Neural progenitor cell (in vitro differentiated cells): ENCODE data around the gene GCN1. TPM values are rescaled to one million over a fixed set of nuclear protein-coding genes. Genes with fewer than 3 reads are reported as not detected.

Source experiments
- DNase-seq: peaks from one replicate; pipeline ENCODE4 v3.0.0-alpha.2; 2016; ENCODE audit warnings: low spot score
- H2AFZ ChIP-seq: fragments of 200-600 bp; sonication (generic); replicated peaks from 2 replicates; pipeline ENCODE4 v1.6.1; 2016; ENCODE audit warnings: antibody characterized with exemption
- H3F3A ChIP-seq: fragments of 200-600 bp; sonication (generic); 2 replicates; pipeline ENCODE4 v1.6.1; 2016; ENCODE audit warnings: antibody characterized with exemption, low read depth
- H3K27ac ChIP-seq: fragments of 200-600 bp; sonication (generic); 2 replicates; pipeline ENCODE4 v1.5.1; 2016; ENCODE audit warnings: mild to moderate bottlenecking
- H3K27me3 ChIP-seq: fragments of 200-600 bp; sonication (generic); 2 replicates; pipeline ENCODE4 v1.6.1; 2016; ENCODE audit warnings: mild to moderate bottlenecking, moderate library complexity
- H3K36me3 ChIP-seq: fragments of 200-600 bp; sonication (generic); 2 replicates; pipeline ENCODE4 v1.5.1; 2016
- H3K4me1 ChIP-seq: fragments of 200-600 bp; sonication (generic); 2 replicates; pipeline ENCODE4 v1.6.1; 2016; ENCODE audit warnings: mixed run types
- H3K4me2 ChIP-seq: fragments of 200-600 bp; sonication (generic); 2 replicates; pipeline ENCODE4 v1.6.1; 2016
- H3K4me3 ChIP-seq: fragments of 200-600 bp; sonication (generic); 2 replicates; pipeline ENCODE4 v1.5.1; 2016
- H3K79me2 ChIP-seq: fragments of 200-600 bp; sonication (generic); 2 replicates; pipeline ENCODE4 v1.6.1; 2016; ENCODE audit warnings: low read depth
- H3K9ac ChIP-seq: fragments of 200-600 bp; sonication (generic); 2 replicates; pipeline ENCODE4 v1.6.1; 2016
- H3K9me3 ChIP-seq: fragments of 200-600 bp; sonication (generic); 2 replicates; pipeline ENCODE4 v1.5.1; 2016; ENCODE audit warnings: low read depth
- H4K20me1 ChIP-seq: fragments of 200-600 bp; sonication (generic); 2 replicates; pipeline ENCODE4 v1.6.1; 2016; ENCODE audit warnings: low read depth
- H3K27ac Mint-ChIP-seq: 3 replicates; pipeline ENCODE4 v1.8.0; 2021; ENCODE audit warnings: mixed read lengths
- H3K27me3 Mint-ChIP-seq: 2 replicates; pipeline ENCODE4 v1.8.0; 2022; ENCODE audit warnings: low read depth, mild to moderate bottlenecking, inconsistent platforms, moderate library complexity, mixed read lengths; ENCODE audit not compliant: insufficient read depth
- H3K36me3 Mint-ChIP-seq: 3 replicates; pipeline ENCODE4 v1.8.0; 2021; ENCODE audit warnings: mixed read lengths
- H3K4me1 Mint-ChIP-seq: 3 replicates; pipeline ENCODE4 v1.8.0; 2021; ENCODE audit warnings: mixed read lengths
- H3K4me3 Mint-ChIP-seq: 3 replicates; pipeline ENCODE4 v1.8.0; 2021; ENCODE audit warnings: mild to moderate bottlenecking, moderate library complexity, mixed read lengths
- H3K9me3 Mint-ChIP-seq: 3 replicates; pipeline ENCODE4 v1.8.0; 2020; ENCODE audit warnings: mixed read lengths
- CTCF ChIP-seq: fragments of 200-600 bp; sonication (generic); IDR thresholded peaks from 2 replicates; pipeline ENCODE4 v1.5.1; 2017; ENCODE audit warnings: antibody characterized with exemption, mild to moderate bottlenecking
- EZH2 ChIP-seq: fragments of 200-600 bp; sonication (generic); IDR thresholded peaks from 2 replicates; pipeline ENCODE4 v1.6.1; 2017; ENCODE audit warnings: antibody characterized with exemption, mild to moderate bottlenecking, moderate library complexity
- EZH2phosphoT487 ChIP-seq: fragments of 200-600 bp; sonication (generic); IDR thresholded peaks from 2 replicates; pipeline ENCODE4 v1.6.1; 2017; ENCODE audit warnings: antibody characterized with exemption
- total RNA-seq: library from RNA; depleted of rRNA; stranded (reverse); fragments of >200 nt; gene quantifications from 2 replicates; pipeline ENCODE4 v1.2.3, GENCODE V29; 2015; ENCODE audit warnings: low replicate concordance

Gene GCN1
- total RNA-seq, 1 donor from 2014 or later, result 60.9 TPM

- Histone ChIP-seq H3K9me3 (no peaks in the 10 kb centered on the region), H3K4me2 (peak overlapping the region; percentile 90), H3K36me3 (no peaks in the 10 kb centered on the region), H3K27me3 (no peaks in the 10 kb centered on the region), H3K4me1 (peaks cover 16% of the 10 kb centered on the region), H3K9ac (no peak overlapping the region), H3K27ac (no peak overlapping the region), H2AFZ (no peak overlapping the region), H3K4me3 (peak overlapping the region; percentile 83), H4K20me1 (peaks cover 21% of the 10 kb centered on the region), H3K79me2 (peaks cover 42% of the 10 kb centered on the region), H3F3A (peaks cover 19% of the 10 kb centered on the region)
- Mint-ChIP-seq H3K36me3 (peaks cover 12% of the 10 kb centered on the region), H3K4me1 (peaks cover 32% of the 10 kb centered on the region), H3K27me3 (peaks cover 4% of the 10 kb centered on the region), H3K27ac (no peak overlapping the region), H3K9me3 (no peaks in the 10 kb centered on the region), H3K4me3 (peak overlapping the region; percentile 91)
- no peak for TF ChIP-seq CTCF
- TF ChIP-seq EZH2phosphoT487, result no peak
- no peak for TF ChIP-seq EZH2
- DNase-seq, result peak; percentile 51
Measured at GRCh38 chr12:120118321-120119061, 76.0 kb downstream of the GCN1 start.

- Histone ChIP-seq H3K79me2 (peaks cover 47% of the 10 kb centered on the region), H3K4me3 (peak overlapping the region; percentile 83), H3K4me2 (peak overlapping the region; percentile 90), H3K36me3 (no peaks in the 10 kb centered on the region), H3F3A (peaks cover 16% of the 10 kb centered on the region), H3K9me3 (no peaks in the 10 kb centered on the region), H3K27me3 (no peaks in the 10 kb centered on the region), H3K4me1 (peaks cover 16% of the 10 kb centered on the region), H3K27ac (no peak overlapping the region), H4K20me1 (peaks cover 21% of the 10 kb centered on the region), H2AFZ (no peak overlapping the region), H3K9ac (peak overlapping the region; percentile 7)
- DNase-seq, result no peak
- H3K27ac Mint-ChIP-seq, result no peak overlapping the region
- H3K27me3 Mint-ChIP-seq, result peaks cover 5% of the 10 kb centered on the region
- H3K4me1 Mint-ChIP-seq, result peaks cover 32% of the 10 kb centered on the region
- peak overlapping the region; percentile 91 for H3K4me3 Mint-ChIP-seq
- peaks cover 14% of the 10 kb centered on the region for H3K36me3 Mint-ChIP-seq
- no peaks in the 10 kb centered on the region for H3K9me3 Mint-ChIP-seq
- no peak for TF ChIP-seq CTCF
- TF ChIP-seq EZH2, result no peak
- TF ChIP-seq EZH2phosphoT487, result no peak
Measured at GRCh38 chr12:120117961-120118320, 76.6 kb downstream of the GCN1 start.

GRCh38 chr12:120116792-120117651 is 77.5 kb downstream of the GCN1 start:
- TF ChIP-seq EZH2 (no peak), CTCF (no peak), EZH2phosphoT487 (no peak)
- H3K4me3 ChIP-seq, result peak overlapping the region; percentile 83
- H3K4me1 ChIP-seq, result peaks cover 16% of the 10 kb centered on the region
- peak overlapping the region; percentile 90 for H3K4me2 ChIP-seq
- H3K27ac ChIP-seq, result peak overlapping the region; percentile 85
- peaks cover 21% of the 10 kb centered on the region for H4K20me1 ChIP-seq
- H3K9me3 ChIP-seq, result no peaks in the 10 kb centered on the region
- no peaks in the 10 kb centered on the region for H3K27me3 ChIP-seq
- Mint-ChIP-seq H3K4me1 (peaks cover 32% of the 10 kb centered on the region), H3K4me3 (peak overlapping the region; percentile 91), H3K27me3 (peaks cover 5% of the 10 kb centered on the region), H3K9me3 (no peaks in the 10 kb centered on the region), H3K27ac (peak overlapping the region; percentile 48), H3K36me3 (peaks cover 14% of the 10 kb centered on the region)
- peaks cover 16% of the 10 kb centered on the region for H3F3A ChIP-seq
- peak overlapping the region; percentile 98 for H2AFZ ChIP-seq
- H3K9ac ChIP-seq, result no peak overlapping the region
- H3K36me3 ChIP-seq, result no peaks in the 10 kb centered on the region
- H3K79me2 ChIP-seq, result peaks cover 55% of the 10 kb centered on the region
- peak; percentile 98 for DNase-seq
